ENCODE measurements around the gene ZNF548.

The ZNF548 gene

DNA sequence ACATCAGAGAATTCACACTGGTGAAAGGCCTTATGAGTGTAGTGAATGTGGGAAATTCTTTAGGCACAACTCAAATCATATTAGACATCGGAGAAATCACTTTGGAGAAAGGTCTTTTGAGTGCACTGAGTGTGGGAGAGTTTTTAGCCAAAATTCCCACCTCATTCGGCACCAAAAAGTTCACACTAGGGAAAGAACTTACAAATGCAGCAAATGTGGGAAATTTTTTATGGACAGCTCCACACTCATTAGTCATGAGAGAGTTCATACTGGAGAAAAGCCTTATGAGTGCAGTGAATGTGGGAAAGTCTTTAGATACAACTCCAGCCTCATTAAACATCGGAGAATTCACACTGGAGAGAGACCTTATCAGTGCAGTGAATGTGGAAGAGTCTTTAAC, 31.4 kb downstream of the ZNF548 start:
- TF ChIP-seq, protein P1, sequence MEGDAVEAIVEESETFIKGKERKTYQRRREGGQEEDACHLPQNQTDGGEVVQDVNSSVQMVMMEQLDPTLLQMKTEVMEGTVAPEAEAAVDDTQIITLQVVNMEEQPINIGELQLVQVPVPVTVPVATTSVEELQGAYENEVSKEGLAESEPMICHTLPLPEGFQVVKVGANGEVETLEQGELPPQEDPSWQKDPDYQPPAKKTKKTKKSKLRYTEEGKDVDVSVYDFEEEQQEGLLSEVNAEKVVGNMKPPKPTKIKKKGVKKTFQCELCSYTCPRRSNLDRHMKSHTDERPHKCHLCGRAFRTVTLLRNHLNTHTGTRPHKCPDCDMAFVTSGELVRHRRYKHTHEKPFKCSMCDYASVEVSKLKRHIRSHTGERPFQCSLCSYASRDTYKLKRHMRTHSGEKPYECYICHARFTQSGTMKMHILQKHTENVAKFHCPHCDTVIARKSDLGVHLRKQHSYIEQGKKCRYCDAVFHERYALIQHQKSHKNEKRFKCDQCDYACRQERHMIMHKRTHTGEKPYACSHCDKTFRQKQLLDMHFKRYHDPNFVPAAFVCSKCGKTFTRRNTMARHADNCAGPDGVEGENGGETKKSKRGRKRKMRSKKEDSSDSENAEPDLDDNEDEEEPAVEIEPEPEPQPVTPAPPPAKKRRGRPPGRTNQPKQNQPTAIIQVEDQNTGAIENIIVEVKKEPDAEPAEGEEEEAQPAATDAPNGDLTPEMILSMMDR (IDR thresholded peaks at IDR 0.05; ENCODE audit: low read depth, low read length, missing control alignments): no peak
- DNase-seq (ENCODE audit: low read depth): no peak
- in situ Hi-C loops (cut with HindIII; ENCODE audit: low sequenced_read_pairs): no loop called here

DNA sequence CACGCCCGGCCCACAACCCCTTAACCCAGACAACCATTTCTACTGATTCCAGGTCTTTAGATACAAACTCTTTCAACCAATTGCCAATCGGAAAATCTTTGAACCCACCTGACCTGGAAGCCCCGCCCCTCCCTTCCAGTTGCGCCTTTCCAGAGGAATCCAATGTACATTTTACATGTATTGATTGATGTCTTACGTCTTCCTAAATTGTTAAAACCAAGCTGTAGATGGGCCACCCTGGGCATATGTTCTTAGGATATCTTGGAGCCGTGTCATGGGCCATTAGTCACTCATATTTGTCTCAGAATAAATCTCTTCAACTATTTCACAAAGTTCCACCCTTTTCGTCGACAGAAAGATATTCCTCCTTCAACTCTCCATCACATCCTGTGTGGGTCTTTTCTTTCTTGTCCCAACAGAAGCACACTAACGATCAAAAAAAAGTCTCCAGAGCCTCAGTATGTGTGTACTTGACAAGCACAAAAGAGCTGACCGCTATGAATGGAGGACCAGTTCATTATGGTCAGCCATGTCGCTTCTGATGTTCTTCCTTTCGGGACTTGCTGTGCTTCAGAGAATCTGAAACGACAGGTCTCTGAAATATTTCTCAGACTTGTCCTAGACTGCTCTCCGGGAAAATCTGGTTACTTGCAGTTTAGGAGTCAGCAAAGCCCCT, 44.9 kb downstream of the ZNF548 start:
- peak overlapping the region; percentile 91 for H3K4me3 ChIP-seq (ENCODE audit: low read depth, low read length)
- in situ Hi-C loops (cut with HindIII; ENCODE audit: low sequenced_read_pairs): no loop called here
- no peak for DNase-seq (ENCODE audit: low read depth)
- TF ChIP-seq, protein P1 (IDR thresholded peaks at IDR 0.05; ENCODE audit: low read depth, low read length, missing control alignments): no peak

More for the DNA sequence above, 31.4 kb downstream of the ZNF548 start:
- H3K4me3 ChIP-seq (ENCODE audit: low read depth, low read length): no peak overlapping the region

DNA sequence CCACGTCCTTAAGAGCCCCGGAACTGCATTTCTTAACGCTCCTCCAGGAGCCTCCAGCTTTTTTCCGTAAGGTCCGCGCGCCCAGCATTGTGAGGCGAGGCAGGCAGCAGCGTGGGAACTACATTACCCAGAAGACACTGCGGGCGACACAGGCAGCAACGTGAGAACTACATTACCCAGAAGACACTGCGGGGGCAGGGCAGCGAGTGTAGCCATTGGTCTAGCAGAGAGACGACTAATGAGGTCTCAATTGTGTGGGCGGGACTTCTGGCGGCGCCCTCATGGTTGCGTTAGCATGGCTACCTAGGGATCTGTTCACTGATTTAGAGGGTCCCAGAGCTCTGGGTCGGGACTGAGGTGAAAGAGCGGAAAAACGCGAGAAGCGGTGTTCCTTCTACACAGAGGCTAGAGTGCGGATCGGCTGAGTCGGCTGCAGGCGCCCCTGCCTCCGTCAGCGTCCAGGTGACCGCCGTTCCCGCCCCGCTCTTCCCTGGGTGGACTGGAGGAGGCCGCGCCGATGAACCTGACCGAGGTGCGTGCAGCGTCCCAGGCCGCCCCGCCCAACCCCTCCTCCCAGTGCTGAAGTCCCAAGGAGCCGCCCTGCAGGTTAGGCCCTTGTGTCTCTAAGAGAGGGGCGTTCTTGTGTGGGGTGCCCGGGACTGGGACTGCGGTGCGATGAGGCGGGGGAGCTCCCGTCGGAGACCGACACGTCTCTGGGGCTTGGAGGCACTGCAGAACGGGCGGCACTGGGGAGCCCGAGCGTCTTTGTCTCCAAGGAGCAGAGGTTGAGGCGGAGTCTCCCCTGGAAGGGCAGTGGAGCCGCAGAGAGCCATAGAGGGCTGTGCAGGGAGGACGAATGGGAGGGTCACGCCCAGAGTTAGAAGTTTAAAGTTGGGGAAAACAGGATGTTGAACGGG, 45.7 kb downstream of the ZNF548 start, which contains the start of gene ZNF749:
Gene ZNF749 (plus strand): TSS at position 264 of the 917 bp plus-strand sequence. CDS start 254 bp downstream, at position 518.
- DNase-seq (ENCODE audit: low read depth): peak; percentile 98
- in situ Hi-C loops (cut with HindIII; ENCODE audit: low sequenced_read_pairs): no loop called here
- peak within 1 kb of the TSS; percentile 91 for H3K4me3 ChIP-seq (ENCODE audit: low read depth, low read length)
- TF ChIP-seq, protein P1 (IDR thresholded peaks at IDR 0.05; ENCODE audit: low read depth, low read length, missing control alignments): no peak

DNA sequence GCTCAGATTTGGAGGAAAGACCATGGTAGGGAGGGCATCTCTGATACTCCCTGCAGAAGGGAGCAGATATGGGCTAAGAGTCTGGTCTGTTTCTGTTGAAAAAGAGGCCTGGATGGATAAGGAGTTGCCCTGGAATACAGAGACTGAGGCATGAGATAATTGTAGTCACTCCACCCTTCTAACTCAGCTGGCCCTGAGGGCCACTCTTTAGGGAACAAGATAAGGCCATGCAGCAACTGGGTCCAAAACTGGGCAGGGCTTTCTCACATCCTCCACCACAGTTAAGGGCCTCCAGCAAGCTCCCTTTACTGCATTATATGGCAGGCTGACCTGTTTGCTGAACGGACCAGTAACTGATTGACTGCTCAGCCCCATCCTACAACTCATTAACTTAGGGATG, 46.8 kb downstream of the ZNF548 start:
- DNase-seq (ENCODE audit: low read depth): no peak
- H3K4me3 ChIP-seq (ENCODE audit: low read depth, low read length): peak overlapping the region; percentile 91
- in situ Hi-C loops (cut with HindIII; ENCODE audit: low sequenced_read_pairs): no loop called here
- TF ChIP-seq, protein P1 (IDR thresholded peaks at IDR 0.05; ENCODE audit: low read depth, low read length, missing control alignments): no peak

DNA sequence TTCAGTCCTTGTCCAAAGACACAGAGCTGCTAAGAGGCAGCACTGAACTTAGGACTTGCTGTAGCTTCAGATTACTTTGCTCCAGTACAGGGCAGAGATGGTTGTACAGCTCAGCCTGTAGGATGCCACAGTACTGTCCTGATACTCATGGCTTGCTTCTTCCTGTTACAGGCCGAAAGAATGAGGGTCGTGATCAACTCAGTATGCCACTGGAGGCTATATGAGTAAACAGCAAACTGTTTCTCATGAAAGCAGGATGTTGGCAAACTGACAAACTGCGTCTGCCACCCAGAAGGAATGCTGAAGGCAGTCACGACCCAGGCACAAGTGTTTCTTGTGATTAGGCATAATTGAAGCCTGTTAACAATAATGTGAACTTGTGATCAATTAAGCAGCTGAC, 48.3 kb downstream of the ZNF548 start:
- in situ Hi-C loops (cut with HindIII; ENCODE audit: low sequenced_read_pairs): no loop called here
- DNase-seq (ENCODE audit: low read depth): no peak
- TF ChIP-seq, protein P1 (IDR thresholded peaks at IDR 0.05; ENCODE audit: low read depth, low read length, missing control alignments): no peak
- no peak overlapping the region for H3K4me3 ChIP-seq (ENCODE audit: low read depth, low read length)

DNA sequence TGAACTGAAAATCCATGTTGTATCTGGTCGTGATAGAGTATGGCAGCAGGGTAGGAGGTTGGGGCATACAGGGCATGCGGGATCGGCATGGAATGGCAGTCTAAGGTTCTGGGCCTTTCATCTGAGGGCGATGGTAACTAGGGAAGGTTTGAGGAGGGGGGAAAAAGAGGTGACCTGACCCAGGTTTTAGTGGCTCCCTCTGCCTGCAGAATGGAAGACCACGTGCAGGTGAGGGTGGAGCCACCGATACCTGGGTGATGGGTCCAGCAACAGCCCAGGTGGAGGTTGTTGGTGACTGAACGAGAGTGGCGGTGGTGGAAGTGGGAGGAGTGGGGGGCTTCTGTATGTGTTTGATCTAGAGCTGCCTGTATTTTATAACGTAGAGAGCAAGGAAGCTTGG, 49.3 kb downstream of the ZNF548 start:
- in situ Hi-C loops (cut with HindIII; ENCODE audit: low sequenced_read_pairs): no loop called here
- H3K4me3 ChIP-seq (ENCODE audit: low read depth, low read length): no peak overlapping the region
- TF ChIP-seq, protein P1 (IDR thresholded peaks at IDR 0.05; ENCODE audit: low read depth, low read length, missing control alignments): no peak
- DNase-seq (ENCODE audit: low read depth): no peak
